Astrocyte (in vitro differentiated cells and primary cell): ENCODE data around the gene PDLIM7.

Experiments
- CTCF ChIP-seq: IDR thresholded peaks from 2 replicates; pipeline ENCODE4 v1.5.1; 2011; ENCODE audit warnings: low read depth, mild to moderate bottlenecking, inconsistent platforms, low read length, moderate library complexity; ENCODE audit not compliant: insufficient read depth
- EZH2 ChIP-seq: IDR thresholded peaks from 2 replicates; pipeline ENCODE4 v1.6.1; 2012; ENCODE audit warnings: mild to moderate bottlenecking, low read length, inconsistent platforms; ENCODE audit not compliant: insufficient read depth

GRCh38 chr5:177524539-177524900 lies 27.1 kb upstream of the PDLIM7 start:
- TF ChIP-seq CTCF (no peak), EZH2 (no peak)
